NCI-H1694 treated with DMSO at 0.1 percent for 48 hours (cell line): ENCODE measurements around the gene CDC45.
A peak's percentile ranks its signal among the peaks of the same experiment; 100 is the strongest.

Experiments
- DNase-seq: peaks from one replicate; lab custom pipeline; 2025; lab: John Stamatoyannopoulos, UW

CDC45 gene

GRCh38 chr22:19448076-19448607 lies 31.6 kb upstream of the CDC45 start:
- peak; percentile 53 for DNase-seq

- no peak for DNase-seq
Measured at GRCh38 chr22:19448739-19449421, 30.8 kb upstream of the CDC45 start.

- DNase-seq = no peak
Measured at GRCh38 chr22:19449422-19449767, 30.3 kb upstream of the CDC45 start.

GRCh38 chr22:19450363-19451175 lies 29.2 kb upstream of the CDC45 start:
- no peak for DNase-seq

GRCh38 chr22:19451570-19451969 lies 28.1 kb upstream of the CDC45 start:
- no peak for DNase-seq

- DNase-seq = no peak
Measured at GRCh38 chr22:19453718-19454117, 26.0 kb upstream of the CDC45 start.

- DNase-seq = no peak
Measured at GRCh38 chr22:19454156-19454555, 25.6 kb upstream of the CDC45 start.

- no peak for DNase-seq
Measured at GRCh38 chr22:19455033-19455432, 24.7 kb upstream of the CDC45 start.

- DNase-seq = no peak
Measured at GRCh38 chr22:19455585-19456370, 23.9 kb upstream of the CDC45 start.

- no peak for DNase-seq
Measured at GRCh38 chr22:19456541-19456940, 23.2 kb upstream of the CDC45 start.

- DNase-seq = no peak
Measured at GRCh38 chr22:19457828-19458428, 21.8 kb upstream of the CDC45 start.

GRCh38 chr22:19460036-19460435 lies 19.7 kb upstream of the CDC45 start:
- no peak for DNase-seq

GRCh38 chr22:19461506-19461905 lies 18.2 kb upstream of the CDC45 start:
- DNase-seq = no peak

- no peak for DNase-seq
Measured at GRCh38 chr22:19463008-19463407, 16.7 kb upstream of the CDC45 start.

GRCh38 chr22:19463491-19464469 lies 15.9 kb upstream of the CDC45 start:
- no peak for DNase-seq

GRCh38 chr22:19464546-19464945 lies 15.2 kb upstream of the CDC45 start:
- no peak for DNase-seq

- DNase-seq = no peak
Measured at GRCh38 chr22:19464975-19465374, 14.7 kb upstream of the CDC45 start.

GRCh38 chr22:19466126-19466716 lies 13.5 kb upstream of the CDC45 start:
- peak; percentile 51 for DNase-seq

GRCh38 chr22:19466848-19467752 lies 12.6 kb upstream of the CDC45 start:
- DNase-seq = no peak
